ENCODE measurements around the gene PPIG.
"Not testable (repeated sequence)": the region's sequence is repeated elsewhere in the genome, so short reads cannot be mapped to it uniquely, and the experiment has no call there.

The PPIG gene

GRCh38 chr2:169667583-169667982 is 83.4 kb downstream of the PPIG start:
- no peak for DNase-seq

GRCh38 chr2:169670215-169670651 is 86.1 kb downstream of the PPIG start:
- no peak for DNase-seq

GRCh38 chr2:169670937-169671336 is 86.8 kb downstream of the PPIG start:
- no peak for DNase-seq

GRCh38 chr2:169672406-169672805 is 88.3 kb downstream of the PPIG start:
- DNase-seq, result no peak

- no peak for DNase-seq
Observed at GRCh38 chr2:169673106-169673505, 89.0 kb downstream of the PPIG start.

GRCh38 chr2:169673921-169674320 is 89.8 kb downstream of the PPIG start:
- DNase-seq, result no peak

GRCh38 chr2:169676357-169676756 is 92.2 kb downstream of the PPIG start:
- DNase-seq, result no peak

- DNase-seq, result no peak
Observed at GRCh38 chr2:169676850-169677249, 92.7 kb downstream of the PPIG start.

GRCh38 chr2:169683054-169683424 is 98.9 kb downstream of the PPIG start:
- DNase-seq, result no peak

GRCh38 chr2:169683425-169684134 is 99.4 kb downstream of the PPIG start:
- DNase-seq, result no peak

- no peak for DNase-seq
Observed at GRCh38 chr2:169684135-169684565, 100.0 kb downstream of the PPIG start.

GRCh38 chr2:169684712-169685111 is 100.6 kb downstream of the PPIG start:
- not testable (repeated sequence) for DNase-seq

GRCh38 chr2:169686825-169687224 is 102.7 kb downstream of the PPIG start:
- DNase-seq, result not testable (repeated sequence)

GRCh38 chr2:169687943-169688342 is 103.8 kb downstream of the PPIG start:
- DNase-seq, result not testable (repeated sequence)

- no peak for DNase-seq
Observed at GRCh38 chr2:169690958-169691357, 106.8 kb downstream of the PPIG start.

Measured in activated CD4-positive, alpha-beta T cell treated with anti-CD3 and anti-CD28 coated beads for 1 hour (primary cell).